Ascending aorta (tissue), 2 donors: ENCODE measurements around the gene TBCA. TPM values are rescaled to one million over a fixed set of nuclear protein-coding genes. Genes with fewer than 3 reads are reported as not detected.

Experiments used
- DNase-seq, 2 donors: peaks; one replicate each; pipeline ENCODE4 v3.0.0-alpha.2; 2019; ENCODE audit warnings: low spot score in 2 of 2
- H3K27ac ChIP-seq, 2 donors: fragments of 200-600 bp; sonication (generic); one replicate each; pipeline ENCODE4 v1.5.1; 2016 to 2017; ENCODE audit warnings: mild to moderate bottlenecking in 1 of 2
- H3K27me3 ChIP-seq: fragments of 200-600 bp; sonication (generic); one replicate; pipeline ENCODE4 v1.5.1; 2017
- H3K36me3 ChIP-seq, 2 donors: fragments of 200-600 bp; sonication (generic); one replicate each; pipeline ENCODE4 v1.5.1; 2016
- H3K4me1 ChIP-seq, 2 donors: fragments of 200-600 bp; sonication (generic); one replicate each; pipeline ENCODE4 v1.5.1; 2016 to 2017; ENCODE audit warnings: mild to moderate bottlenecking in 1 of 2
- H3K4me3 ChIP-seq, 2 donors: fragments of 200-600 bp; sonication (generic); one replicate each; pipeline ENCODE4 v1.5.1; 2016 to 2017; ENCODE audit warnings: mild to moderate bottlenecking in 1 of 2
- H3K9me3 ChIP-seq, 2 donors: fragments of 200-600 bp; sonication (generic); one replicate each; pipeline ENCODE4 v1.5.1; 2016
- intact Hi-C: fragments of 100-400 bp; cut with DNase I; formaldehyde crosslinking; loops from one replicate; pipeline ENCODE4 v1.15.1; 2023
- total RNA-seq: library from RNA; depleted of rRNA; stranded (reverse); fragments of >200 nt; gene quantifications from one replicate; pipeline ENCODE4 v1.1.0, GENCODE V29; 2016
- TF ChIP-seq, protein P1 (sequence below), 3 experiments: fragments of 200-600 bp in 2 of 3; fragments of 450-650 bp in 1 of 3; sonication (generic) in 2 of 3; IDR thresholded peaks; one replicate each; pipeline ENCODE4 v1.5.1; 2016 to 2019; ENCODE audit warnings: antibody characterized with exemption in 3 of 3, mild to moderate bottlenecking in 1 of 3, moderate library complexity in 1 of 3

Gene TBCA
- total RNA-seq, 1 donor from 2014 or later, result 27.4 TPM

- TF ChIP-seq, protein P1, sequence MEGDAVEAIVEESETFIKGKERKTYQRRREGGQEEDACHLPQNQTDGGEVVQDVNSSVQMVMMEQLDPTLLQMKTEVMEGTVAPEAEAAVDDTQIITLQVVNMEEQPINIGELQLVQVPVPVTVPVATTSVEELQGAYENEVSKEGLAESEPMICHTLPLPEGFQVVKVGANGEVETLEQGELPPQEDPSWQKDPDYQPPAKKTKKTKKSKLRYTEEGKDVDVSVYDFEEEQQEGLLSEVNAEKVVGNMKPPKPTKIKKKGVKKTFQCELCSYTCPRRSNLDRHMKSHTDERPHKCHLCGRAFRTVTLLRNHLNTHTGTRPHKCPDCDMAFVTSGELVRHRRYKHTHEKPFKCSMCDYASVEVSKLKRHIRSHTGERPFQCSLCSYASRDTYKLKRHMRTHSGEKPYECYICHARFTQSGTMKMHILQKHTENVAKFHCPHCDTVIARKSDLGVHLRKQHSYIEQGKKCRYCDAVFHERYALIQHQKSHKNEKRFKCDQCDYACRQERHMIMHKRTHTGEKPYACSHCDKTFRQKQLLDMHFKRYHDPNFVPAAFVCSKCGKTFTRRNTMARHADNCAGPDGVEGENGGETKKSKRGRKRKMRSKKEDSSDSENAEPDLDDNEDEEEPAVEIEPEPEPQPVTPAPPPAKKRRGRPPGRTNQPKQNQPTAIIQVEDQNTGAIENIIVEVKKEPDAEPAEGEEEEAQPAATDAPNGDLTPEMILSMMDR (IDR thresholded peaks at IDR 0.05), result no peak
- Histone ChIP-seq H3K4me3 (no peak overlapping the region), H3K36me3 (no peaks in the 10 kb centered on the region), H3K27ac (no peak overlapping the region), H3K9me3 (no peaks in the 10 kb centered on the region), H3K4me1 (peaks cover 4 to 21% of the 10 kb centered on the region in 2 donors), H3K27me3 (no peaks in the 10 kb centered on the region)
- DNase-seq, result no peak
- intact Hi-C loops, result loop anchor here (5.0 to 10.0 kb wide), 5 partner anchors 74 to 743 kb away; partner anchors contain the start of genes AGGF1 and WDR41
These were observed 1.8 kb upstream of the TBCA start for GRCh38 chr5:77777911-77778310.

DNA sequence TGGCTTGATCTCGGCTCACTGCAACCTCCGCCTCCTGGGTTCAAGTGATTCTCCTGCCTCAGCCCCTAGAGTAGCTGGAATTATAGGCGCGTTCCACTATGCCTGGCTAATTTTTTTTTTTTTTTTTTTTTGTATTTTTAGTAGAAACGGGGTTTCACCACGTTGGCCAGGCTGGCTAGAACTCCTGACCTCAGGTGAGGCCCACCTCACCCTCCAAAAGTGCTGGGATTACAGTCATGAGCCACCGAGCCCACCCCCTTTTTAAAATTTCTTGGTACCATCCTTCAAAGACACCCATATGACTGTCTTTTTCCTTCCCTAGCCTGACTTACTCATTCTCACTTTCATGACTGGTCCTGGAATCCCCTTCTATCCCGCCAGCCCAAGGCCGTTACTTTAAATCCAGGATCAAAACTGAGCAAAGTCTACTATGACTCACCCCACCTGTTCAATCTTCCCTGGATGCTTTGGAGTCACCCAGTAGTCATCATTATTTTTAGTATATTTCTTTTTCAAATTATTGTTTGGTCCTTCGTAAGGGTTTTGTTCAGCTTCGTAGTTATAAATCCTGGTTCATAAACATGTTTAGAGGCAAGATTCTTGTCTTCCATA is 1.2 kb upstream of the TBCA start:
- DNase-seq, result no peak
- Histone ChIP-seq H3K9me3 (no peaks in the 10 kb centered on the region), H3K36me3 (no peaks in the 10 kb centered on the region), H3K4me1 (peaks cover 4 to 25% of the 10 kb centered on the region in 2 donors), H3K27ac (no peak overlapping the region), H3K27me3 (no peaks in the 10 kb centered on the region), H3K4me3 (no peak overlapping the region)
- intact Hi-C loops, result loop anchor here (5.0 to 10.0 kb wide), 5 partner anchors 75 to 743 kb away; partner anchors contain the start of genes AGGF1 and WDR41
- TF ChIP-seq, protein P1 (IDR thresholded peaks at IDR 0.05), result no peak

DNA sequence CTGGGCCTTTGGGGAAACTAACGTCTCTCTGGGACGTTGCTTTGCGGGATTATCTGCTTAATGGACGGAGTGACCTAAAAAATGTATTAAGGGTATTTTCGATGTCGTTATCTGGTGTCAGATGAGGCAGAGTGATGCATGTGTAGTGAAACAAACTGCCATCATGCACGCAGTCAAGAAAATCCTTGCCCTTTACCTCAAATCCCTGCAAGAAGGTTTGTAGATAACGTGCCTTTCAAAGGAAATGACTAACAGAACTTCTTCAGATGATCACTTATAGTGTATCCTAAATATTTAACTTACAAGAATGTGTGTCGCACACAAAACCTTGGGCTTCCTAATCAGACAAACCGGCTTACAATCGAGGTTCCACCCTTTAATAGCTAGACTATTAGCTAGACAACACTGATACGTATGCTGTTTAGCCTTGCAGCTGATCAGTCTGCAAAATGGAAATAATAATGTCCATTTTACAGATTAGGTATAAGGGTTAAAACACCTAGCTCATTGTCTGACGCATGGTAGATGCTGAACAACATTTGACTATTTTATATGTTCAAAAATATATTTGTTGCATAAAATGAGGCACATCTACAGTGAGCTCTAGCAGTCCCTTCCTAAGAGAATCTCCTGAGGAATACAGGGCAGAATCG is 541 bp upstream of the TBCA start:
- no peak for DNase-seq
- H3K4me3 ChIP-seq, result peak overlapping the region; percentile 81 to 88
- TF ChIP-seq, protein P1 (IDR thresholded peaks at IDR 0.05), result no peak
- intact Hi-C loops, result loop anchor here (5.0 to 10.0 kb wide), 5 partner anchors 76 to 742 kb away; partner anchors contain the start of genes AGGF1 and WDR41
- no peaks in the 10 kb centered on the region for H3K9me3 ChIP-seq
- H3K36me3 ChIP-seq, result no peaks in the 10 kb centered on the region
- H3K4me1 ChIP-seq, result peaks cover 4 to 25% of the 10 kb centered on the region in 2 donors
- no peaks in the 10 kb centered on the region for H3K27me3 ChIP-seq
- H3K27ac ChIP-seq, result peak overlapping the region; percentile 96 to 98

DNA sequence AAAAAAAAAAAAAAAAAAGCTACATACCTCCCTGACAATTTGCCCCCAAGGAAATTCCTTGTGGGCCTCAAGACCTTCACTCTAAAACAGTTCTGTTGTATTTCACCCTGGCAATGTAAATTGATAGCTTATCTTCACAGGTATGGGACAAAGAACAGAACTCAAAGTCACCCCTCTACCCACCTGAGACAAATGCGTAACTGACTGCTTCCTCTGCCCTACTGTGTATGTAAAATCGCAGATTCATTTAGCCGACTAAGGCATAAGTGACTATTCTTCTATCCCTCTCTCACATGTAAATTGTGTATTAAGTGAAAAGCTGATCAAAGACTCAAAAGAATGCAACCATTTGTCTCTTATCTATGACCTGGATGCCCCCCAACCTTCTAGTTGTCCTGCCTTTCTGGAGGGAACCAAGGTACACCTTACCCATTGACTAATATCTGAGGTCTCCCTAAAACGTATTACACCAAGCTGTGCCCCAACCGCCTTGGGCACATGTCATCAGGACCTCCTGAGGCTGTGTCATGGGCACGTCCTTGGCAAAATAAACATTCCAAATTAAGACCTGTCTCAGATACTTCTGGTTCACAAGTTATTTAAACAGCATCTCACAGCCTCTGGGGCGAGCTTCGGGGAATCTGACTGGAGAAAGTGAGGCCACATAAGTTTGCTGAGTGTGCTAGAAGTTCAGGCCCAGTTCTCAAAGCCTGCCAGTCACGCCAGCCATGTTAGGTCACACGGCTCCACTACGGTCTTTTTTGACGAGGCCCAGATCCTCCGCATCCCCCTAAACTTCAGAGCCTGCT is 954 bp downstream of the TBCA start:
- H3K9me3 ChIP-seq, result no peaks in the 10 kb centered on the region
- TF ChIP-seq, protein P1 (IDR thresholded peaks at IDR 0.05), result no peak
- intact Hi-C loops, result loop anchor here (5.0 to 10.0 kb wide), 5 partner anchors 77 to 740 kb away; partner anchors contain the start of genes AGGF1 and WDR41
- H3K27ac ChIP-seq, result peak overlapping the region; percentile 96 to 98
- DNase-seq, result no peak
- peaks cover 4 to 30% of the 10 kb centered on the region in 2 donors for H3K4me1 ChIP-seq
- H3K4me3 ChIP-seq, result peak overlapping the region; percentile 81 to 88
- peaks cover 0 to 4% of the 10 kb centered on the region in 2 donors for H3K36me3 ChIP-seq
- no peaks in the 10 kb centered on the region for H3K27me3 ChIP-seq

DNA sequence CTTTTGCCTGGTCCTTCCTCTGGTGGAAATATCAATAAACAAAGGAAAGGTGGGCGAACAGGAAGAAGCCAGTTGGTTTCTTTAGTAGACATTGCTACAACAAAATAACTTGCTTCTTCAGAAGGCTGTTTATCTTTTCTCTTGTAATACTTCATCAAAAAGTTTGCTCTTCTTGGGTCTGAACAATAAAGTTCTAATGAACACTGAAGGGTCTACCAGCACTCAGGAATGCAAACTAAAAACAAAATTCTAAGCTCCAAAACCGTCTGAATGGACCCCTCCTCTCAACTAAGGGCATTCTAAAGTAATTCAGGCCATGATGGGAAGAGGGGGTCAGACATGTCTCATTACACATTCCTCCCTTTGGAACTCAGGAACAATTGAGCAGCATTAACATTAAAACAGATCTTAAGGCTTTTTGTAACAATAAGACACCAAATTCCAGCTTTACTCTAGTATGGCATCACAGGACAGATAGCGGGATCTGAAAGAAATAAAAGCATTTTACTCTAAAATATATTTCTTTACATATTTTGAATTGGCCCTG is 2.3 kb downstream of the TBCA start:
- H3K4me3 ChIP-seq, result peak overlapping the region; percentile 81 to 88
- TF ChIP-seq, protein P1 (IDR thresholded peaks at IDR 0.05), result no peak
- no peak overlapping the region for H3K27ac ChIP-seq
- no peak for DNase-seq
- no peaks in the 10 kb centered on the region for H3K27me3 ChIP-seq
- no peaks in the 10 kb centered on the region for H3K9me3 ChIP-seq
- H3K36me3 ChIP-seq, result peaks cover 4 to 6% of the 10 kb centered on the region in 2 donors
- intact Hi-C loops, result loop anchor here (10.0 kb wide), 1 partner anchor 739 kb away; the partner anchor contains the start of gene AGGF1
- H3K4me1 ChIP-seq, result peaks cover 4 to 30% of the 10 kb centered on the region in 2 donors
